Dendritic cell treated with granulocyte-macrophage colony-stimulating factor and Interleukin-4, amounts not matched to agents 40 ng/mL and 50 ng/mL, for 4 days (primary cell): ENCODE results near the gene MUC13.

Source experiments
- H3K27ac Mint-ChIP-seq: one replicate; pipeline ENCODE4 v1.8.0; 2022; ENCODE audit warnings: mild to moderate bottlenecking, mixed read lengths
- H3K27me3 Mint-ChIP-seq: one replicate; pipeline ENCODE4 v1.8.0; 2022; ENCODE audit warnings: mild to moderate bottlenecking, mixed read lengths
- H3K36me3 Mint-ChIP-seq: one replicate; pipeline ENCODE4 v1.8.0; 2022; ENCODE audit warnings: low read depth, mixed read lengths
- H3K4me1 Mint-ChIP-seq: one replicate; pipeline ENCODE4 v1.8.0; 2022; ENCODE audit warnings: low read depth, mixed read lengths
- H3K4me3 Mint-ChIP-seq: one replicate; pipeline ENCODE4 v1.8.0; 2022; ENCODE audit warnings: mild to moderate bottlenecking, moderate library complexity, mixed read lengths
- H3K9me3 Mint-ChIP-seq: one replicate; pipeline ENCODE4 v1.8.0; 2022; ENCODE audit warnings: mixed read lengths
- intact Hi-C: fragments of 100-400 bp; cut with micrococcal nuclease; formaldehyde crosslinking; loops from one replicate; pipeline ENCODE4 v1.15.0; 2022

The MUC13 gene

GRCh38 chr3:124904835-124905492, 29.6 kb downstream of the MUC13 start:
- no peak overlapping the region for H3K4me3 Mint-ChIP-seq
- intact Hi-C loops: no loop called here
- no peaks in the 10 kb centered on the region for H3K4me1 Mint-ChIP-seq
- no peak overlapping the region for H3K27ac Mint-ChIP-seq
- peaks cover 20% of the 10 kb centered on the region for H3K27me3 Mint-ChIP-seq
- no peaks in the 10 kb centered on the region for H3K36me3 Mint-ChIP-seq
- no peaks in the 10 kb centered on the region for H3K9me3 Mint-ChIP-seq

DNA sequence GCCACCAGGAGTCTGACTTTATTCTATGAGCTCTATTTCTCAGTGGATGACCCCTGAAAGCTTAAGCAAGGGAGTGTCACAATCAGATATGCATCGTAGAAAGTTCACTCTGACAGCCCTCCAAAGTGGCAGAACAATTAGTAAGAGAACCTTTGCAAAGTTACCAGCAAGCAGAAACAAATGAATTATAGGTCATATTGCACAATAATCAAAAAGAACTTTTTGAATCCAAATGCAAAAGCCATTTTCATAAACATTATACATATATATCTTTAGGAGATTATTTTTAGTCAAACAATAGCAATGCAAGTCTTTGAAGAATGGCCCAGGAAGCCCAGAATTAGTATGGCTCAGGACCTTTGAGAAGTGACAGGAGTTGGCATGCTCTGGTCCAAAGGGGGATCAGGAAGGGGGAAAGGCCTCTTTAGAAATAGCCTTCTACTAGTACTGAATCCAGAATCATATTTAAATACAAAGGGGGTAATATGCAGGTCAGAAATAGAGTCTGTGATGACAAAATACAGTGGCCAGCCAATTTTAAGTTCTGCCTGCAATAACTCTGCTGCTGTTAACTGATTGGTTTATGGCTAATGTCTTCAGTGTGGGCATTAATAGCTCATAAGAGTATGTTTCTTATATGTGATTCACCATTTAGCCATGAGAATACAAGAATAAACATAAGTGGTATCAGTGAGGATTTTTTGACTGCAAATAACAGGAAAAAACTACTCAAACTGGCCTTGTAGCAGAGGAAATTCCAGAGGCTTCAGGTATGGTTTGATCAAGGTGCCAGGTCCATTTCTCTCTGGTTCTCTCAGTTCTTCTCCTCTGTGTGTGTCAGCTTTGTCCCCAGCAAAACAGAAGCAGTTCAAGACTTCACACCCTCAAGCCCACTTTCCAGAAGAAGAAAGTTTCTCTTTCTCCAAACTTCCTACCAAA, 30.4 kb downstream of the MUC13 start:
- Mint-ChIP-seq H3K36me3 (no peaks in the 10 kb centered on the region), H3K4me3 (no peak overlapping the region), H3K4me1 (no peaks in the 10 kb centered on the region), H3K27ac (no peak overlapping the region), H3K9me3 (no peaks in the 10 kb centered on the region), H3K27me3 (peaks cover 20% of the 10 kb centered on the region)
- intact Hi-C loops: no loop called here

- no peak overlapping the region for H3K4me3 Mint-ChIP-seq
- H3K9me3 Mint-ChIP-seq: no peaks in the 10 kb centered on the region
- intact Hi-C loops: no loop called here
- H3K27ac Mint-ChIP-seq: no peak overlapping the region
- peaks cover 1% of the 10 kb centered on the region for H3K27me3 Mint-ChIP-seq
- H3K36me3 Mint-ChIP-seq: no peaks in the 10 kb centered on the region
- no peaks in the 10 kb centered on the region for H3K4me1 Mint-ChIP-seq
Observed at GRCh38 chr3:124896824-124897526, 37.6 kb downstream of the MUC13 start.

GRCh38 chr3:124895756-124896155, 38.8 kb downstream of the MUC13 start:
- no peaks in the 10 kb centered on the region for H3K36me3 Mint-ChIP-seq
- intact Hi-C loops: no loop called here

GRCh38 chr3:124893526-124893925, 41.0 kb downstream of the MUC13 start:
- intact Hi-C loops: no loop called here
- Mint-ChIP-seq H3K27ac (no peak overlapping the region), H3K27me3 (peaks cover 20% of the 10 kb centered on the region), H3K9me3 (no peaks in the 10 kb centered on the region), H3K4me3 (no peak overlapping the region), H3K4me1 (peaks cover 18% of the 10 kb centered on the region), H3K36me3 (no peaks in the 10 kb centered on the region)

More at GRCh38 chr3:124895756-124896155, 38.8 kb downstream of the MUC13 start:
- peaks cover 2% of the 10 kb centered on the region for H3K27me3 Mint-ChIP-seq
- H3K27ac Mint-ChIP-seq: no peak overlapping the region
- H3K4me3 Mint-ChIP-seq: no peak overlapping the region
- H3K4me1 Mint-ChIP-seq: peaks cover 12% of the 10 kb centered on the region
- no peaks in the 10 kb centered on the region for H3K9me3 Mint-ChIP-seq

GRCh38 chr3:124890573-124891190, 43.9 kb downstream of the MUC13 start:
- H3K27ac Mint-ChIP-seq: no peak overlapping the region
- no peaks in the 10 kb centered on the region for H3K36me3 Mint-ChIP-seq
- H3K9me3 Mint-ChIP-seq: no peaks in the 10 kb centered on the region
- no peak overlapping the region for H3K4me3 Mint-ChIP-seq
- H3K27me3 Mint-ChIP-seq: peaks cover 36% of the 10 kb centered on the region
- intact Hi-C loops: no loop called here
- H3K4me1 Mint-ChIP-seq: peaks cover 35% of the 10 kb centered on the region

GRCh38 chr3:124888482-124889441, 45.8 kb downstream of the MUC13 start:
- intact Hi-C loops: no loop called here
- Mint-ChIP-seq H3K36me3 (peaks cover 12% of the 10 kb centered on the region), H3K9me3 (no peaks in the 10 kb centered on the region), H3K27ac (no peak overlapping the region), H3K4me1 (peaks cover 47% of the 10 kb centered on the region), H3K27me3 (peaks cover 52% of the 10 kb centered on the region), H3K4me3 (no peak overlapping the region)

DNA sequence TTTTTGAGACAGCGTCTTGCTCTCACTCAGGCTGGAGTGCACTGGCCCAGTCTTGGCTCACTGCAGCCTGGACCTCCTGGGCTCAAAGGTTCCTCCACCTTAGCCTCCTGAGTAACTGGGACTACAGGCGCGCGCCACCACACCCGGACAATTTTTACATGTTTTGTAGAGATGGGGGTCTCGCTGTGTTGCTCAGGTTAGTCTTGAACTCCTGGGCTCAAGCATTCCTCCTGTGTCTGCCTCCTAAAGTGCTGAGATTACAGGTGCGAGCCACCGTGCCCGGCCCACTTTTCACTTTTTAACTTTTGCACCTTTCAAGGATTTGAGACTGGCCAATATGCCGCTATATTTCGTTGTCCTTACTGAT, 46.6 kb downstream of the MUC13 start:
- Mint-ChIP-seq H3K27me3 (peaks cover 58% of the 10 kb centered on the region), H3K9me3 (no peaks in the 10 kb centered on the region), H3K27ac (peak overlapping the region; percentile 77), H3K4me1 (peaks cover 51% of the 10 kb centered on the region), H3K36me3 (peaks cover 16% of the 10 kb centered on the region), H3K4me3 (no peak overlapping the region)
- intact Hi-C loops: no loop called here

DNA sequence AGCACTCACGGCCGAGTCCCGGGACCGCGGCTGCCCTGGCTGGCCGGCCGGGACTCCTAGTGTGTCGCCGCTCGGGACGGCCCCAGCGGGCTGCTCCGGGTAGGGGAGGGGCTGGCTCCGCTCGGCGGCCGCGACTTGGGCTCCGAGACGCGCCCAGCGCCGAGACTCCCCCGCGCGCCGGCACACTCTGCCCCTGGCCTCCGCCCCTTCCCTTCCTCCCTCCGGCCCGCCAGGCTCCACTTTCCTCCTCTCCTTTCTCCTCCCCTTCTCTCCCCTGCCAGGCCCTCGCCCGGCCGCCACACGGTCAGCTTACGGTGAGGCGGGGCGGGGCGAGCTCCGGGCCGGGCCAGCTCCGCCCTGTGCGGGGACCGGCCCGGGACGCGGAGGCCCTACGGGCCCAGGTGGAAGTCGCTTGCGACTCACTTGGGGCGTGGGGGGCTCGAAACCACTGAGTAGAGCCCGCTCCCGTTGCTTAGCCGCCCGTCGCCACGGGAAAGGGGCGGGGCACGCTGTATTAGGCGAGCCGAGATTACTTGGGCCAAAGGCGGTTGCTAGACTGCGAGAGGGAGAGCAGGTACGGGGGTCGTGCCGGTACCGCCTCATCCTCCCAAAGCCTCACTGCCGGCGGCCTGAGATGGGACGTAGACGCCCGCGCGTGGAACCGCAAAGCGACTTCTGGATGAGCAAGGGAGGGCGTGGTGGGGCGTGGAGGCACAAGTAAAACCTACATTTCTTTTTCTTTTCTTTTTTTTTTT, 47.2 kb downstream of the MUC13 start, which contains the start of gene ITGB5:
Gene ITGB5, minus strand, starts transcription at position 189 of the 755 bp plus-strand sequence. CDS start 365 bp downstream, outside the sequence.
- H3K9me3 Mint-ChIP-seq: no peaks in the 10 kb centered on the region
- peak within 1 kb of the TSS; percentile 77 for H3K27ac Mint-ChIP-seq
- peak within 1 kb of the TSS; percentile 84 for H3K4me3 Mint-ChIP-seq
- H3K36me3 Mint-ChIP-seq: peaks cover 16% of the 10 kb centered on the region
- peaks cover 59% of the 10 kb centered on the region for H3K27me3 Mint-ChIP-seq
- intact Hi-C loops: no loop called here
- peaks cover 51% of the 10 kb centered on the region for H3K4me1 Mint-ChIP-seq

GRCh38 chr3:124886168-124887056, 48.1 kb downstream of the MUC13 start:
- Mint-ChIP-seq H3K4me3 (peak overlapping the region; percentile 73), H3K36me3 (peaks cover 16% of the 10 kb centered on the region), H3K9me3 (no peaks in the 10 kb centered on the region), H3K4me1 (peaks cover 46% of the 10 kb centered on the region), H3K27me3 (peaks cover 63% of the 10 kb centered on the region), H3K27ac (peak overlapping the region; percentile 45)
- intact Hi-C loops: no loop called here

DNA sequence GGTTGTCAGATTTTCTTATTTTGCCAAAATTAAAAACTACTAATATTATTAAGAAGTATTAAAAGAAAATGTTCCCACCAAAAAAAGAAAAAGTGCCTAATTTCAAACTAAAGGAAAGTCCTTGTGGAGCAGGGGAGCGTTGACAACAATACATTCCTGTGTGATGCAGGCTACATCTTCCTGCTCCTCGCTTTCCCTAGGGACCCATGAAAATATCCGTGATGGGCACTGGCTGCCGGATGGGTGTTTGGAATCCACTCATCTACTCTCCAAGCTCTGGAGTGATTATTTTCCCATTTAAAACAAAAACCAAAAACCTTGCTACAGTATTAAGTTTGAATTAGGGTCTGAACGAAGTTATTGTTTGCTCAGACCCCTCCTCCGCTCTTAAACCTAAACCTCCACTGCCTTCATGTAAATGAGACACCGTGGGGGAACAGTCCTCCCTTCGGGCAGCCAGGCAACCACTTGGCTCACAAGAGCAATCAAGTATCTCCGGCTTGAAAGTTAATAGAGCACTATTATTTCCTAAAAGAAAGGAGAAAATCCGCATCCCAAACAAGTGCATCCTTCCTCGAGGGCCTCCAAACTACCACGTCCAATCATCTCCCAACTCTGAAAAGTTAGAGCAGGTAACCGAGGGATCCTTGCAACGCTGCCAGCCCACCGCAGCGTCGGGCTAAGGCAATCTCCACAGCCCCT, 48.9 kb downstream of the MUC13 start:
- H3K4me1 Mint-ChIP-seq: peaks cover 38% of the 10 kb centered on the region
- peak overlapping the region; percentile 73 for H3K4me3 Mint-ChIP-seq
- H3K27ac Mint-ChIP-seq: peak overlapping the region; percentile 45
- H3K9me3 Mint-ChIP-seq: no peaks in the 10 kb centered on the region
- intact Hi-C loops: no loop called here
- H3K27me3 Mint-ChIP-seq: peaks cover 60% of the 10 kb centered on the region
- H3K36me3 Mint-ChIP-seq: peaks cover 16% of the 10 kb centered on the region
